B cell (primary cell): ENCODE measurements around the gene B4GALNT3.

ENCODE experiments used
- EZH2 ChIP-seq: IDR thresholded peaks from 2 replicates; pipeline ENCODE4 v1.6.1; 2012; ENCODE audit warnings: borderline replicate concordance, low read depth, mild to moderate bottlenecking, moderate library complexity, low read length; ENCODE audit not compliant: insufficient read depth, poor library complexity, severe bottlenecking
- TF ChIP-seq, protein P1 (sequence below): fragments of 200-600 bp; IDR thresholded peaks from one replicate; pipeline ENCODE4 v1.8.0; 2022; ENCODE audit warnings: antibody characterized with exemption, mild to moderate bottlenecking

DNA sequence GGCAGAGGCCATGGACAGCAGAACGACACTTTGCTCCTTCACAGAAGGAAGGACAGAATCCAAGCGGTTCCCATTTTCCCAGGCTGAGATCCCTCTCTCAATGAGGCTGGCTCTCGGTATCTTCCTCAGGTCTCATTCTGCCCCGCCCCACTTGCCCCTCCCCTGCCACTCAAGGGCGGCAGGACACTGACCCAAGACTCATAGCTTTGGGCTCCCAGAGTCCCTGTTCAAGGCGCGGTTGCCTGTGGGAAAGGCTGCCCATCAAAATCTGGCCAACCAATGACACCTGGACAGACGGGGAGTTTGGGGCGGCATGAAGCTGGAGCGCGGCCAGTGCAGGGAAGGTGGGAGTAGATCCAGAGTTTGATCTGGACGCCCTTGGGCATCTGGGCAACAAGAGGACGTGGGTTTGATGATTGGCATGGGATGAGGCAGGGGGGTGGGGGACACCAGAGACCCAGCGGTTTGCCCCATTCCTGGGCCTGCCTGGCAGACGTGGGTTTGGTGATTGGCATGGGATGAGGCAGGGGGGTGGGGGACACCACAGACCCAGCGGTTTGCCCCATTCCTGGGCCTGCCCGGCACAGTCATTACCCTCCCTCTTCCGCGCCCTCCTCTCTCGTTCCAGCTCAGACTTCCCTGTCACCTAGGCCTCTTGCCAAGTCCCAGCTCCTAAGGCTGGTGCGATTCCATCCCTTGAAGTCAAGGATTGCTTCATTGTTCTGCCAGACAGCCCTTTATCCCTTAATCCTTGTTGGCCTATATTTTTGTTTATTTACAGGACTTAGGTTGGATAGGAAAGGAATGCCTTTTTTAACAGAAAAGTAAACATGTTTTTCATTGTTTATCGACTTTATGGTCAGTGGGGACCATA, 111.4 kb downstream of the B4GALNT3 start:
- TF ChIP-seq, protein P1, sequence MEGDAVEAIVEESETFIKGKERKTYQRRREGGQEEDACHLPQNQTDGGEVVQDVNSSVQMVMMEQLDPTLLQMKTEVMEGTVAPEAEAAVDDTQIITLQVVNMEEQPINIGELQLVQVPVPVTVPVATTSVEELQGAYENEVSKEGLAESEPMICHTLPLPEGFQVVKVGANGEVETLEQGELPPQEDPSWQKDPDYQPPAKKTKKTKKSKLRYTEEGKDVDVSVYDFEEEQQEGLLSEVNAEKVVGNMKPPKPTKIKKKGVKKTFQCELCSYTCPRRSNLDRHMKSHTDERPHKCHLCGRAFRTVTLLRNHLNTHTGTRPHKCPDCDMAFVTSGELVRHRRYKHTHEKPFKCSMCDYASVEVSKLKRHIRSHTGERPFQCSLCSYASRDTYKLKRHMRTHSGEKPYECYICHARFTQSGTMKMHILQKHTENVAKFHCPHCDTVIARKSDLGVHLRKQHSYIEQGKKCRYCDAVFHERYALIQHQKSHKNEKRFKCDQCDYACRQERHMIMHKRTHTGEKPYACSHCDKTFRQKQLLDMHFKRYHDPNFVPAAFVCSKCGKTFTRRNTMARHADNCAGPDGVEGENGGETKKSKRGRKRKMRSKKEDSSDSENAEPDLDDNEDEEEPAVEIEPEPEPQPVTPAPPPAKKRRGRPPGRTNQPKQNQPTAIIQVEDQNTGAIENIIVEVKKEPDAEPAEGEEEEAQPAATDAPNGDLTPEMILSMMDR = no peak
- no peak for TF ChIP-seq EZH2
